GM10266 (cell line): Measurements from ENCODE around the gene TRMT11.

Source experiments
- DNase-seq: peaks from one replicate; pipeline ENCODE4 v3.0.0; 2012; ENCODE audit errors: extremely low spot score
- CTCF ChIP-seq: IDR thresholded peaks from 2 replicates; pipeline ENCODE4 v1.5.1; 2012; ENCODE audit warnings: mild to moderate bottlenecking, low read depth; ENCODE audit not compliant: control insufficient read depth, insufficient read depth; ENCODE audit errors: missing control alignments

The TRMT11 gene

GRCh38 chr6:126072834-126073233 lies 86.5 kb downstream of the TRMT11 start:
- TF ChIP-seq CTCF: no peak
- no peak for DNase-seq

- no peak for DNase-seq
- TF ChIP-seq CTCF: no peak
These were observed 89.2 kb downstream of the TRMT11 start for GRCh38 chr6:126075335-126076071.

- no peak for TF ChIP-seq CTCF
These were observed 90.8 kb downstream of the TRMT11 start for GRCh38 chr6:126076992-126077664.

GRCh38 chr6:126077810-126078776 lies 91.8 kb downstream of the TRMT11 start:
- no peak for TF ChIP-seq CTCF
- no peak for DNase-seq

More at GRCh38 chr6:126076992-126077664, 90.8 kb downstream of the TRMT11 start:
- DNase-seq: no peak

- TF ChIP-seq CTCF: no peak
- DNase-seq: no peak
These were observed 97.5 kb downstream of the TRMT11 start for GRCh38 chr6:126083875-126084274.

- no peak for DNase-seq
- TF ChIP-seq CTCF: no peak
These were observed 100.2 kb downstream of the TRMT11 start for GRCh38 chr6:126086560-126086959.
